SK-N-SH (cell line): ENCODE data around the gene SMNDC1. TPM values are rescaled to one million over a fixed set of nuclear protein-coding genes. Genes with fewer than 3 reads are reported as not detected.

Source experiments
- CTCF ChIA-PET: fragments of 300-600, 350-600 bp; formaldehyde crosslinking; extraction: SDS; loops from one replicate; lab custom pipeline; 2021; lab: Yijun Ruan, JAX
- POLR2A ChIA-PET: fragments of 350-600 bp; sonication (Branson Sonifier 250); formaldehyde crosslinking; extraction: SDS; loops from one replicate; lab custom pipeline; 2020; ENCODE audit warnings: antibody characterized with exemption, inconsistent platforms; lab: Yijun Ruan, JAX
- DNase-seq: peaks from one replicate; pipeline ENCODE4 v3.0.0; 2012
- H2AFZ ChIP-seq: fragments of 200-600 bp; sonication (generic); 2 replicates; pipeline ENCODE4 v1.8.1; 2016; ENCODE audit warnings: antibody characterized with exemption, mild to moderate bottlenecking, low read depth
- H3F3A ChIP-seq: fragments of 200-600 bp; sonication (generic); replicated peaks from 2 replicates; pipeline ENCODE3; 2016; ENCODE audit warnings: antibody characterized with exemption, mild to moderate bottlenecking; ENCODE audit not compliant: insufficient read depth
- H3K27ac ChIP-seq, 2 experiments: fragments of 200-500 bp in 1 of 2; fragments of 200-600 bp in 1 of 2; sonication (Bioruptor generic) in 1 of 2; sonication (generic), shearing (Covaris generic) in 1 of 2; 2 replicates each; pipeline versions ENCODE4 v1.5.1 to v1.6.1; 2014 to 2016; ENCODE audit warnings: low read depth in 2 of 2, inconsistent platforms in 1 of 2, low read length in 1 of 2, mild to moderate bottlenecking in 1 of 2, mixed read lengths in 1 of 2
- H3K27me3 ChIP-seq: fragments of 200-600 bp; sonication (generic), shearing (Covaris generic); 2 replicates; pipeline ENCODE4 v1.6.1; 2016; ENCODE audit warnings: mixed run types; ENCODE audit not compliant: insufficient read depth
- H3K36me3 ChIP-seq, 2 experiments: fragments of 200-500 bp in 1 of 2; fragments of 200-600 bp in 1 of 2; sonication (Bioruptor generic) in 1 of 2; sonication (generic) in 1 of 2; replicated peaks in 1 of 2; 2 replicates each; pipeline versions ENCODE3 to v1.5.1; 2014 to 2016; ENCODE audit warnings: low read length in 1 of 2, mild to moderate bottlenecking in 1 of 2; ENCODE audit not compliant: insufficient read depth in 2 of 2, control insufficient read depth in 1 of 2
- H3K4me1 ChIP-seq, 2 experiments: fragments of 200-500 bp in 1 of 2; fragments of 200-600 bp in 1 of 2; sonication (Bioruptor generic) in 1 of 2; sonication (generic), shearing (Covaris generic) in 1 of 2; 2 replicates each; pipeline versions ENCODE4 v1.5.1 to v1.6.1; 2014 to 2016; ENCODE audit warnings: low read depth in 1 of 2, low read length in 1 of 2, mixed run types in 1 of 2; ENCODE audit not compliant: insufficient read depth in 2 of 2, control insufficient read depth in 1 of 2
- H3K4me2 ChIP-seq: fragments of 200-600 bp; sonication (generic), shearing (Covaris generic); 2 replicates; pipeline ENCODE4 v1.6.1; 2017; ENCODE audit warnings: mixed run types
- H3K4me3 ChIP-seq, 2 experiments: fragments of 200-500 bp in 1 of 2; fragments of 200-600 bp in 1 of 2; sonication (Bioruptor generic) in 1 of 2; sonication (generic), shearing (Covaris generic) in 1 of 2; 2 replicates each; pipeline versions ENCODE4 v1.5.1 to v1.8.1; 2014 to 2016; ENCODE audit warnings: low read depth in 2 of 2, inconsistent platforms in 1 of 2, low read length in 1 of 2, mild to moderate bottlenecking in 1 of 2, mixed read lengths in 1 of 2, moderate library complexity in 1 of 2
- H3K79me2 ChIP-seq: fragments of 200-600 bp; sonication (generic); 2 replicates; pipeline ENCODE4 v1.8.1; 2017; ENCODE audit warnings: mild to moderate bottlenecking; ENCODE audit not compliant: insufficient read depth
- H3K9ac ChIP-seq: fragments of 200-600 bp; sonication (generic); 2 replicates; pipeline ENCODE4 v1.6.1; 2017; ENCODE audit warnings: mixed run types
- H3K9me2 ChIP-seq: fragments of 200-600 bp; sonication (generic); 2 replicates; pipeline ENCODE4 v1.6.1; 2017; ENCODE audit warnings: mixed run types
- H3K9me3 ChIP-seq: fragments of 200-600 bp; sonication (generic); 2 replicates; pipeline ENCODE4 v1.6.1; 2017; ENCODE audit warnings: mixed run types, mild to moderate bottlenecking, moderate library complexity
- H4K20me1 ChIP-seq: fragments of 200-600 bp; sonication (generic); 2 replicates; pipeline ENCODE4 v1.6.1; 2017; ENCODE audit warnings: mild to moderate bottlenecking, mixed run types; ENCODE audit not compliant: insufficient read depth
- ELF1 ChIP-seq: IDR thresholded peaks from 2 replicates; pipeline ENCODE4 v1.4.0; 2012
- EP300 ChIP-seq, 2 experiments: IDR thresholded peaks; 2 replicates each; pipeline versions ENCODE4 v1.4.0 to v1.6.1; 2012; ENCODE audit warnings: borderline replicate concordance in 1 of 2, low read depth in 1 of 2, low read length in 1 of 2
- FOSL2 ChIP-seq: IDR thresholded peaks from 2 replicates; pipeline ENCODE4 v1.4.0; 2012; ENCODE audit warnings: low read depth, mild to moderate bottlenecking, moderate library complexity, borderline replicate concordance
- GABPA ChIP-seq: IDR thresholded peaks from 2 replicates; pipeline ENCODE4 v1.4.0; 2012; ENCODE audit warnings: low read depth, mild to moderate bottlenecking
- GATA2 ChIP-seq: sonication (generic); formaldehyde crosslinking; IDR thresholded peaks from 2 replicates; pipeline ENCODE4 v1.5.0; 2020; ENCODE audit warnings: mild to moderate bottlenecking, missing genetic modification reagents
- IRF3 ChIP-seq: fragments of 150-350 bp; IDR thresholded peaks from 2 replicates; pipeline ENCODE4 v1.6.1; 2016; ENCODE audit warnings: mild to moderate bottlenecking, low read depth, low read length
- MXI1 ChIP-seq: IDR thresholded peaks from 2 replicates; pipeline ENCODE4 v1.6.1; 2012; ENCODE audit warnings: mild to moderate bottlenecking, low read depth, low read length, improper control_type of control experiment
- NFIC ChIP-seq: IDR thresholded peaks from 2 replicates; pipeline ENCODE4 v1.4.0; 2012; ENCODE audit warnings: borderline replicate concordance
- NRF1 ChIP-seq: IDR thresholded peaks from 2 replicates; pipeline ENCODE4 v1.6.1; 2012; ENCODE audit warnings: low read depth, mild to moderate bottlenecking, low read length
- PBX3 ChIP-seq: IDR thresholded peaks from 2 replicates; pipeline ENCODE4; 2012
- POLR2AphosphoS5 ChIP-seq: IDR thresholded peaks from 2 replicates; pipeline ENCODE4 v1.6.1; 2012; ENCODE audit warnings: low read depth, low read length
- RCOR1 ChIP-seq: fragments of 150-350 bp; IDR thresholded peaks from 2 replicates; pipeline ENCODE4 v1.6.1; 2017; ENCODE audit warnings: antibody characterized with exemption, low read length
- REST ChIP-seq: IDR thresholded peaks from 2 replicates; pipeline ENCODE4 v1.6.1; 2012; ENCODE audit warnings: mild to moderate bottlenecking, low read depth, low read length, moderate library complexity
- RFX5 ChIP-seq: IDR thresholded peaks from 2 replicates; pipeline ENCODE4 v1.6.1; 2012; ENCODE audit warnings: mild to moderate bottlenecking, improper control_type of control experiment, low read length
- RXRA ChIP-seq: IDR thresholded peaks from 2 replicates; pipeline ENCODE4 v1.4.0; 2012; ENCODE audit warnings: low read depth, mild to moderate bottlenecking, borderline replicate concordance
- SMC3 ChIP-seq: IDR thresholded peaks from 2 replicates; pipeline ENCODE4 v1.6.1; 2012; ENCODE audit warnings: low read depth, low read length, improper control_type of control experiment
- TAF1 ChIP-seq: IDR thresholded peaks from 2 replicates; pipeline ENCODE4 v1.6.1; 2012; ENCODE audit warnings: low read depth, mild to moderate bottlenecking, low read length, moderate library complexity, borderline replicate concordance
- USF1 ChIP-seq: IDR thresholded peaks from 2 replicates; pipeline ENCODE4 v1.4.0; 2012; ENCODE audit warnings: low read depth, borderline replicate concordance
- YY1 ChIP-seq: IDR thresholded peaks from 2 replicates; pipeline ENCODE4 v1.4.0; 2012; ENCODE audit warnings: low read depth, mild to moderate bottlenecking
- WGBS: methylation state at CpG from one replicate; pipeline ENCODE4 v1.1.6; 2017; ENCODE audit warnings: low lambda C conversion rate; 5-methylcytosine and 5-hydroxymethylcytosine counted together
- polyA plus RNA-seq, 3 experiments: library from polyadenylated mRNA; depleted of rRNA; stranded (reverse); fragments of >200 nt; gene quantifications; 2 replicates each; pipeline ENCODE4 v1.2.3, GENCODE V29; 2012
- TF ChIP-seq, protein P1 (sequence below): fragments of 150-350 bp; IDR thresholded peaks from 2 replicates; pipeline ENCODE4 v1.6.1; 2017; ENCODE audit warnings: antibody characterized with exemption, low read length, low read depth, borderline replicate concordance
- TF ChIP-seq, protein P2 (sequence below): IDR thresholded peaks from 2 replicates; pipeline ENCODE4 v1.4.0; 2012; ENCODE audit warnings: low read depth

Gene SMNDC1
- polyA plus RNA-seq, 1 of the 3 experiments (the other 2 are of a cell fraction), result 13.3 TPM

DNA sequence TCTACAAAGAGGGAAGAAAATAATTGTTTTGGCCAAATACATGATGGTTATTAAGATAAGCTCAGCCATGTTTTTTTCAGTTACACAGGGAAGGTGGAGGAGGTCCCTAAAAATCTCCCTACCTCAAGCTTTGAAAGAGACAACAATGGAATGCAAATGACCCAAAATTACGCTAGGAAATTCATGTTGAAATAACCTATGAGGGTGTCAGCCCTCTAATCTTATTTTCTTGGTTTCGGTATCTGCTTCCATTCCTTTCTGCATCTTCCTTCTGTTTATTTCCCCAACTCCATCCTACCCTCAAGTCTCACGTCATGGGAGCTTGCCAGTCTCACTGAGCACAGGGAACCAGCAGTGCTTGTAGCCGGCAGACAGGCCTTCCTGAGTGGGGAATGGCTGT is 40.6 kb upstream of the SMNDC1 start:
- ChIA-PET POLR2A (no interaction called here), CTCF (interaction anchor here (0.9 to 3.2 kb wide), 4 partner anchors 9 to 209 kb away, joined by 4 to 21 read pairs (median 7); no protein-coding TSS in a partner anchor)
- H3K9ac ChIP-seq, result no peak overlapping the region
- no peak overlapping the region for H3K27ac ChIP-seq
- peaks cover 4% of the 10 kb centered on the region for H3F3A ChIP-seq
- H4K20me1 ChIP-seq, result no peaks in the 10 kb centered on the region
- no peak overlapping the region for H2AFZ ChIP-seq
- DNase-seq, result no peak
- no peaks in the 10 kb centered on the region for H3K27me3 ChIP-seq
- no peaks in the 10 kb centered on the region for H3K4me1 ChIP-seq
- no peaks in the 10 kb centered on the region for H3K36me3 ChIP-seq
- H3K9me2 ChIP-seq, result no peaks in the 10 kb centered on the region
- H3K4me3 ChIP-seq, result no peak overlapping the region
- H3K4me2 ChIP-seq, result no peak overlapping the region
- no peak for TF ChIP-seq PBX3
- TF ChIP-seq REST, result no peak
- TF ChIP-seq GATA2 (CRISPR knock-in tag), result no peak
- TF ChIP-seq YY1, result no peak
- 98% methylated on average over 4 of the region's 4 CpGs for WGBS
- no peaks in the 10 kb centered on the region for H3K79me2 ChIP-seq
- no peaks in the 10 kb centered on the region for H3K9me3 ChIP-seq

- no peak overlapping the region for H3K9ac ChIP-seq
- TF ChIP-seq TAF1, result no peak
- TF ChIP-seq MXI1, result no peak
- TF ChIP-seq, protein P1, sequence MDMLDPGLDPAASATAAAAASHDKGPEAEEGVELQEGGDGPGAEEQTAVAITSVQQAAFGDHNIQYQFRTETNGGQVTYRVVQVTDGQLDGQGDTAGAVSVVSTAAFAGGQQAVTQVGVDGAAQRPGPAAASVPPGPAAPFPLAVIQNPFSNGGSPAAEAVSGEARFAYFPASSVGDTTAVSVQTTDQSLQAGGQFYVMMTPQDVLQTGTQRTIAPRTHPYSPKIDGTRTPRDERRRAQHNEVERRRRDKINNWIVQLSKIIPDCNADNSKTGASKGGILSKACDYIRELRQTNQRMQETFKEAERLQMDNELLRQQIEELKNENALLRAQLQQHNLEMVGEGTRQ, result no peak
- no peak for TF ChIP-seq ELF1
- TF ChIP-seq USF1, result no peak
- no peak for TF ChIP-seq NRF1
- no peak for TF ChIP-seq RXRA
- no peak for TF ChIP-seq NFIC
- no peak for TF ChIP-seq IRF3
- no peak for TF ChIP-seq RFX5
- TF ChIP-seq RCOR1, result no peak
- no peak for TF ChIP-seq SMC3
- no peak for TF ChIP-seq EP300 (IDR thresholded peaks at IDR 0.05; ENCODE audit: borderline replicate concordance in 1 of 2, low read depth in 1 of 2, low read length in 1 of 2)
- TF ChIP-seq, protein P2, sequence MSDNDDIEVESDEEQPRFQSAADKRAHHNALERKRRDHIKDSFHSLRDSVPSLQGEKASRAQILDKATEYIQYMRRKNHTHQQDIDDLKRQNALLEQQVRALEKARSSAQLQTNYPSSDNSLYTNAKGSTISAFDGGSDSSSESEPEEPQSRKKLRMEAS, result no peak
- TF ChIP-seq GATA2 (CRISPR knock-in tag), result no peak
- TF ChIP-seq FOSL2, result no peak
- TF ChIP-seq GABPA, result no peak
- no peak for TF ChIP-seq POLR2AphosphoS5
- H3K9me3 ChIP-seq, result no peaks in the 10 kb centered on the region
- no peak overlapping the region for H3K27ac ChIP-seq
- CTCF ChIA-PET, result interaction anchor here (1.6 to 3.2 kb wide), 2 partner anchors 11 to 210 kb away, joined by 4 to 21 read pairs; no protein-coding TSS in a partner anchor
- no peaks in the 10 kb centered on the region for H3K4me1 ChIP-seq
- H3K4me2 ChIP-seq, result no peak overlapping the region
- no peaks in the 10 kb centered on the region for H4K20me1 ChIP-seq
- H3K36me3 ChIP-seq, result no peaks in the 10 kb centered on the region
- POLR2A ChIA-PET, result no interaction called here
- H3F3A ChIP-seq, result peaks cover 5% of the 10 kb centered on the region
- no peak for DNase-seq
- H3K9me2 ChIP-seq, result no peaks in the 10 kb centered on the region
- no peaks in the 10 kb centered on the region for H3K79me2 ChIP-seq
- H3K4me3 ChIP-seq, result no peak overlapping the region
- 43% methylated on average over 2 of the region's 2 CpGs for WGBS
- no peak overlapping the region for H2AFZ ChIP-seq
- H3K27me3 ChIP-seq, result no peaks in the 10 kb centered on the region
These were observed 39.9 kb upstream of the SMNDC1 start for GRCh38 chr10:110344622-110345021.
